Left lung (tissue), 10 donors: Measurements from ENCODE around the gene SNX30. TPM values are rescaled to one million over a fixed set of nuclear protein-coding genes. Genes with fewer than 3 reads are reported as not detected.

ENCODE experiments used
- ATAC-seq: fragments of 200-7000 bp; cut with Tn5 transposase; one replicate; pipeline ENCODE4 v1.9.1; 2020; ENCODE audit warnings: moderate library complexity
- DNase-seq, 4 donors: peaks; one replicate each; pipeline ENCODE4 v3.0.0-alpha.2; 2013 to 2020
- H3K27ac ChIP-seq, 2 donors: fragments of 200-600 bp; sonication (generic) in 1 of 2; one replicate each; pipeline versions ENCODE4 v1.5.0 to v1.8.0; 2020 to 2021
- H3K27me3 ChIP-seq, 2 donors: fragments of 200-600 bp; sonication (generic) in 1 of 2; one replicate each; pipeline versions ENCODE4 v1.5.0 to v1.8.0; 2020 to 2021
- H3K36me3 ChIP-seq, 2 donors: fragments of 200-600 bp; sonication (generic) in 1 of 2; one replicate each; pipeline versions ENCODE4 v1.5.0 to v1.8.0; 2020 to 2021
- H3K4me1 ChIP-seq, 2 donors: fragments of 200-600 bp; one replicate each; pipeline ENCODE4 v1.8.0; 2021
- H3K4me3 ChIP-seq, 2 donors: fragments of 200-600 bp; sonication (generic) in 1 of 2; one replicate each; pipeline versions ENCODE4 v1.5.0 to v1.8.0; 2020 to 2021; ENCODE audit warnings: mild to moderate bottlenecking in 1 of 2
- H3K9me3 ChIP-seq, 2 donors: fragments of 200-600 bp; sonication (generic) in 1 of 2; one replicate each; pipeline versions ENCODE4 v1.5.0 to v1.8.0; 2020 to 2021
- intact Hi-C, 2 donors: fragments of 100-400 bp; cut with DNase I; formaldehyde crosslinking; loops; one replicate each; pipeline versions ENCODE4 v1.11.2 to v1.14.2; 2022
- polyA plus RNA-seq, 6 donors: library from polyadenylated mRNA; unstranded; fragments of 120-200 nt; gene quantifications; one replicate each; pipeline ENCODE4 v1.2.1, GENCODE V29; 2013; ENCODE audit not compliant: insufficient read length in 6 of 6
- total RNA-seq, 2 donors: library from RNA; stranded (reverse); fragmentation: NEBNext Ultra II Directional; extraction: Animal tissue kit (Norgen Biotek cat#: 25700); gene quantifications; one replicate each; pipeline ENCODE4 v1.2.1, GENCODE V29; 2021
- TF ChIP-seq, protein P1 (sequence below), 2 donors: fragments of 200-600 bp; sonication (generic) in 1 of 2; IDR thresholded peaks; one replicate each; pipeline versions ENCODE4 v1.5.0 to v1.8.0; 2021; ENCODE audit warnings: antibody characterized with exemption in 2 of 2
- donor health status: DM: no; HTN: yes; CAD: no.
- donor health status: DM: no; HTN: no; CAD: no.

The SNX30 gene
- total and polyA plus RNA-seq, 8 donors = 22.4 to 69.4 (median 34.6) TPM

DNA sequence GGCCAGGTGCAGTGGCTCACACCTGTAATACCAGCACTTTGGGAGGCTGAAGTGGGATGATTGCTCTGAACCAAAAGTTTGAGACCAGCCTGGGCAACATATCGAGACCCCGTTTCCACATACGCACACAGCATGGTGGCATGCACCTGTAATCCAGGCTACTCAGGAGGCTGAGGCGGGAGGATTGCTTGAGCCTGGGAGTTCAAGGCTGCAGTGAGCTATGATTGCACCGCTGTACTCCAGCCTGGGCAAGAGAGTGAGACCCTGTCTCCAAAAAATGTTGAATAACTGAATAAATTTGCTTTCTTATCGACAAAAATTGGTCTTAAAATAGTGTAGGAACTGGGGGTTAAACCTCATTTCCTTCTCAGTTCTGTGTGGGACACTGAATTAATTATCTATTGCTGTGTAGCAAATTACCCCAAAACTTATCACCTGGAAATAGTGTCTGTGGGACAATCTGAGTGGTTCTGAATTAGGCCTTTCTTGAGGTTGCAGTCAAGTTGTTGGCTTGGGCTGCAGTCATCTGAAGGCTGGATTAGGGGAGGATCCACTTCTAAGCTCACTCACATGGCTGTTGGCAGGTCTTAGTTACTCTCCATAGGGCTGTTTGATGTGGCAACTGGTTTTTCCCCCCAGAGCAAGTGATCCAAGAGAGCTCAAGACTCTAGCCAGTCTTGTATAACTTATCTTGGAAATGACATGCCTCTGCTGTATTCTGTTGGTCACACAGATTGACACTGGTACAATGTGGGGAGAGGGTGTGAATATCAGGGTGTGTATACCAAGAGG is 2.0 kb downstream of the SNX30 start:
- Histone ChIP-seq H3K9me3 (no peaks in the 10 kb centered on the region), H3K27me3 (no peaks in the 10 kb centered on the region), H3K4me1 (peaks cover 39 to 72% of the 10 kb centered on the region in 2 donors), H3K27ac (peak overlapping the region; percentile 85 to 91), H3K4me3 (peak overlapping the region; percentile 83 to 98), H3K36me3 (no peaks in the 10 kb centered on the region)
- peak; percentile 2 for ATAC-seq
- TF ChIP-seq, protein P1, sequence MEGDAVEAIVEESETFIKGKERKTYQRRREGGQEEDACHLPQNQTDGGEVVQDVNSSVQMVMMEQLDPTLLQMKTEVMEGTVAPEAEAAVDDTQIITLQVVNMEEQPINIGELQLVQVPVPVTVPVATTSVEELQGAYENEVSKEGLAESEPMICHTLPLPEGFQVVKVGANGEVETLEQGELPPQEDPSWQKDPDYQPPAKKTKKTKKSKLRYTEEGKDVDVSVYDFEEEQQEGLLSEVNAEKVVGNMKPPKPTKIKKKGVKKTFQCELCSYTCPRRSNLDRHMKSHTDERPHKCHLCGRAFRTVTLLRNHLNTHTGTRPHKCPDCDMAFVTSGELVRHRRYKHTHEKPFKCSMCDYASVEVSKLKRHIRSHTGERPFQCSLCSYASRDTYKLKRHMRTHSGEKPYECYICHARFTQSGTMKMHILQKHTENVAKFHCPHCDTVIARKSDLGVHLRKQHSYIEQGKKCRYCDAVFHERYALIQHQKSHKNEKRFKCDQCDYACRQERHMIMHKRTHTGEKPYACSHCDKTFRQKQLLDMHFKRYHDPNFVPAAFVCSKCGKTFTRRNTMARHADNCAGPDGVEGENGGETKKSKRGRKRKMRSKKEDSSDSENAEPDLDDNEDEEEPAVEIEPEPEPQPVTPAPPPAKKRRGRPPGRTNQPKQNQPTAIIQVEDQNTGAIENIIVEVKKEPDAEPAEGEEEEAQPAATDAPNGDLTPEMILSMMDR (IDR thresholded peaks at IDR 0.05) = no peak
- intact Hi-C loops = no loop called here
- no peak for DNase-seq

- no peak for DNase-seq
- H3K4me3 ChIP-seq = peak overlapping the region in 1 of 2 donors; percentile 83
- H3K9me3 ChIP-seq = no peaks in the 10 kb centered on the region
- H3K27me3 ChIP-seq = no peaks in the 10 kb centered on the region
- peaks cover 39 to 81% of the 10 kb centered on the region in 2 donors for H3K4me1 ChIP-seq
- peaks cover 0 to 6% of the 10 kb centered on the region in 2 donors for H3K36me3 ChIP-seq
- TF ChIP-seq, protein P1 (IDR thresholded peaks at IDR 0.05) = no peak
- ATAC-seq = peak; percentile 9
- intact Hi-C loops = no loop called here
- H3K27ac ChIP-seq = peak overlapping the region; percentile 85 to 91
Measured at GRCh38 chr9:112753725-112754124, 3.2 kb downstream of the SNX30 start.

DNA sequence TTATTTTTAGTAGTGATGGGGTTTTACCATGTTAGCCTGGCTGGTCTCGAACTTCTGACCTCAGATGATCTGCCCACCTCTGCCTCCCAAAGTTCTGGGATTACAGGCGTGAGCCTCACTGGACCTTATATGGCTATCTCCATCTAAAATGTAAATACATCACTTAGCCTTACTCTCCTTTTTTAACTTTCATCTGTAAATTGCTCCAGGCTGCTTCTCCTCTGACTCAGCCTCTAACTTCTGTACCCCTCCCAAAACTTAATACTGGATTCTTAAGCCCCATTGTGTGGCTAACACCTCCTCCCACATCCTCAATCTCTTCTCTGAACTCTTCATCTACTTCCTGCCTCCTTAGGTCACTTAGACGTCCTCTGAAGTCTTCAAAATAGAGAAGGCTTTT is 4.0 kb downstream of the SNX30 start:
- ATAC-seq (peak; percentile 4), DNase-seq (no peak)
- H3K27ac ChIP-seq = peak overlapping the region; percentile 85 to 91
- TF ChIP-seq, protein P1 (IDR thresholded peaks at IDR 0.05) = no peak
- intact Hi-C loops = no loop called here
- H3K9me3 ChIP-seq = no peaks in the 10 kb centered on the region
- H3K27me3 ChIP-seq = no peaks in the 10 kb centered on the region
- peaks cover 0 to 6% of the 10 kb centered on the region in 2 donors for H3K36me3 ChIP-seq
- peaks cover 38 to 76% of the 10 kb centered on the region in 2 donors for H3K4me1 ChIP-seq
- peak overlapping the region in 1 of 2 donors; percentile 83 for H3K4me3 ChIP-seq

DNA sequence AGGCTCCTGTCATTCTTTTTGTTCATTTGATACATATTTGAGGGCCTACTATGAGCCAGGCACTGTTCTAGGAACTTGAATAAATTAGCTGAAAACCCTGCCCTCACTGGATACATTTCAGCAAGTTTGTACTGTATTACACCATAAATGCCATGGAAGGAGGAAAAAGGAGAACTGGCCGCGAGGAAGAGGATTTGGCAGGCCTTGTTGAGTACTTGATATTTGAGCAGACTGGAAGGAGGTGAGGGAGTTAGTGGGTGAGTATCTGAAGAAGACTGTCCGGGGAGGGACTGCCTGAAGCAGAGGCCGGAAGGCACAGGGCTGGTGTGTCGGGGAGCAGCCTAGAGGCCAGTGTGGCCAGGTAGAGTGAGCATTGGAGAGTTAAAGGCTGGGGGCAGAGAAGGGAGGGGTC is 4.5 kb downstream of the SNX30 start:
- peaks cover 0 to 6% of the 10 kb centered on the region in 2 donors for H3K36me3 ChIP-seq
- intact Hi-C loops = no loop called here
- peaks cover 34 to 73% of the 10 kb centered on the region in 2 donors for H3K4me1 ChIP-seq
- peak; percentile 7 for ATAC-seq
- H3K27ac ChIP-seq = peak overlapping the region; percentile 85 to 91
- TF ChIP-seq, protein P1 (IDR thresholded peaks at IDR 0.05) = no peak
- DNase-seq = no peak
- no peaks in the 10 kb centered on the region for H3K27me3 ChIP-seq
- H3K9me3 ChIP-seq = no peaks in the 10 kb centered on the region
- H3K4me3 ChIP-seq = peak overlapping the region in 1 of 2 donors; percentile 83

GRCh38 chr9:112755675-112756074 is 5.1 kb downstream of the SNX30 start:
- H3K4me3 ChIP-seq = peak overlapping the region in 1 of 2 donors; percentile 83
- DNase-seq = no peak

More at GRCh38 chr9:112755675-112756074, 5.1 kb downstream of the SNX30 start:
- ATAC-seq = peak; percentile 59
- Histone ChIP-seq H3K9me3 (no peaks in the 10 kb centered on the region), H3K27ac (peak overlapping the region; percentile 85 to 91), H3K36me3 (peaks cover 0 to 6% of the 10 kb centered on the region in 2 donors), H3K27me3 (no peaks in the 10 kb centered on the region), H3K4me1 (peaks cover 34 to 76% of the 10 kb centered on the region in 2 donors)
- TF ChIP-seq, protein P1 (IDR thresholded peaks at IDR 0.05) = no peak
- intact Hi-C loops = no loop called here
